CD4-positive, alpha-beta T cell treated with Interleukin-2 at 100 ng/mL for 4 hours (primary cell): ENCODE measurements around the gene CLEC18A.
"Not testable (repeated sequence)": the region's sequence is repeated elsewhere in the genome, so short reads cannot be mapped to it uniquely, and the experiment has no call there.

Source experiments
- DNase-seq: peaks from one replicate; pipeline ENCODE4 v3.0.0-alpha.2; 2020; ENCODE audit warnings: low spot score

CLEC18A gene

GRCh38 chr16:69930117-69930776 is 20.9 kb upstream of the CLEC18A start:
- DNase-seq, result peak; percentile 60

GRCh38 chr16:69931631-69932030 is 19.5 kb upstream of the CLEC18A start:
- DNase-seq, result no peak

- no peak for DNase-seq
Measured at GRCh38 chr16:69932228-69932627, 18.9 kb upstream of the CLEC18A start.

GRCh38 chr16:69932691-69933392 is 18.3 kb upstream of the CLEC18A start:
- no peak for DNase-seq

GRCh38 chr16:69934044-69934443 is 17.1 kb upstream of the CLEC18A start:
- DNase-seq, result no peak

- no peak for DNase-seq
Measured at GRCh38 chr16:69934751-69935150, 16.4 kb upstream of the CLEC18A start.

GRCh38 chr16:69935278-69935711 is 15.8 kb upstream of the CLEC18A start:
- DNase-seq, result no peak

GRCh38 chr16:69935740-69936139 is 15.4 kb upstream of the CLEC18A start:
- no peak for DNase-seq

- no peak for DNase-seq
Measured at GRCh38 chr16:69936252-69936651, 14.9 kb upstream of the CLEC18A start.

- DNase-seq, result no peak
Measured at GRCh38 chr16:69936751-69937211, 14.4 kb upstream of the CLEC18A start.

- DNase-seq, result no peak
Measured at GRCh38 chr16:69937465-69937951, 13.6 kb upstream of the CLEC18A start.

- no peak for DNase-seq
Measured at GRCh38 chr16:69938981-69939820, 11.9 kb upstream of the CLEC18A start.

GRCh38 chr16:69939821-69940585 is 11.1 kb upstream of the CLEC18A start:
- no peak for DNase-seq

- no peak for DNase-seq
Measured at GRCh38 chr16:69940676-69941075, 10.5 kb upstream of the CLEC18A start.

GRCh38 chr16:69941251-69942098 is 9.7 kb upstream of the CLEC18A start:
- no peak for DNase-seq

- no peak for DNase-seq
Measured at GRCh38 chr16:69942099-69942491, 9.0 kb upstream of the CLEC18A start.

- no peak for DNase-seq
Measured at GRCh38 chr16:69942627-69943170, 8.4 kb upstream of the CLEC18A start.

GRCh38 chr16:69943241-69944036 is 7.7 kb upstream of the CLEC18A start:
- DNase-seq, result not testable (repeated sequence)

GRCh38 chr16:69950411-69950810 is 723 bp upstream of the CLEC18A start:
- not testable (repeated sequence) for DNase-seq

- DNase-seq, result not testable (repeated sequence)
Measured at GRCh38 chr16:69951672-69952031, 518 bp downstream of the CLEC18A start.
